ENCODE results near the gene PTPRJ. TPM values are rescaled to one million over a fixed set of nuclear protein-coding genes. Genes with fewer than 3 reads are reported as not detected.

PTPRJ gene
- total and polyA plus RNA-seq, 9 of the 15 experiments (the other 6 are each of a cell fraction or from before 2014, with no cell fraction given): 0.56 to 10.7 (median 4.8) TPM

GRCh38 chr11:48077251-48077650 lies 96.9 kb downstream of the PTPRJ start:
- H3K36me3 ChIP-seq (ENCODE audit: control insufficient read depth, insufficient read depth, low read length): no peaks in the 10 kb centered on the region; the same call in 2 of the 3 replicates
- H3K27me3 ChIP-seq (ENCODE audit: control insufficient read depth in 2 of 2, insufficient read depth in 2 of 2, low read length in 2 of 2): no peaks in the 10 kb centered on the region
- ChIA-PET CTCF (ENCODE audit: low intra/inter-chr PET ratio) (no interaction called here), POLR2A (no interaction called here)
- BruUV-seq (replicated peaks): no TSS peak
- ATAC-seq: no peak
- H3K4me3 ChIP-seq: no peak overlapping the region
- no peaks in the 10 kb centered on the region for H3K9me1 ChIP-seq (ENCODE audit: control insufficient read depth, insufficient read depth, low read length)
- WGBS (ENCODE audit: insufficient coverage, low coverage, missing lambda C conversion rate): 73% methylated on average over 6 of the region's 6 CpGs
- H2AFZ ChIP-seq (ENCODE audit: low read depth, low read length): no peak overlapping the region
- no peak overlapping the region for H3K4me2 ChIP-seq (ENCODE audit: insufficient read depth, low read length)
- no peaks in the 10 kb centered on the region for H3K79me2 ChIP-seq (ENCODE audit: control insufficient read depth, insufficient read depth, low read length)
- intact Hi-C loops (cut with micrococcal nuclease): no loop called here
- TF ChIP-seq CBX1 (IDR thresholded peaks at IDR 0.05; ENCODE audit: low read depth): no peak
- no peak for TF ChIP-seq DACH1 (IDR thresholded peaks at IDR 0.05; ENCODE audit: partially characterized antibody)
- TF ChIP-seq GABPB1 (CRISPR knock-in tag; IDR thresholded peaks at IDR 0.05): no peak
- TF ChIP-seq E2F4 (CRISPR knock-in tag; IDR thresholded peaks at IDR 0.05; ENCODE audit: low read depth): no peak
- TF ChIP-seq HBP1 (CRISPR knock-in tag; IDR thresholded peaks at IDR 0.05): no peak
- TF ChIP-seq ZNF431 (CRISPR knock-in tag; IDR thresholded peaks at IDR 0.05): no peak
- no peak for TF ChIP-seq ZNF785 (CRISPR knock-in tag; IDR thresholded peaks at IDR 0.05)
- no peak for TF ChIP-seq ZNF780A (CRISPR knock-in tag; IDR thresholded peaks at IDR 0.05)
- TF ChIP-seq ZNF707 (CRISPR knock-in tag; conservative IDR thresholded peaks at IDR 0.05): no peak
- TF ChIP-seq TAL1 (IDR thresholded peaks at IDR 0.05): no peak
- H3K9me3 ChIP-seq (replicated peaks; ENCODE audit: control insufficient read depth, insufficient read depth, low read depth, low read length): no peaks in the 10 kb centered on the region
- H3K27ac ChIP-seq (ENCODE audit: extremely low read depth, low read depth, low read length): no peak overlapping the region
- DNase-seq (ENCODE audit: extremely low read depth in 1 of 4, low spot score in 3 of 4): no peak
- in situ Hi-C loops (cut with MboI): no loop called here
- no peaks in the 10 kb centered on the region; a peak in 2 of 5 replicates for H3K4me1 ChIP-seq (replicated peaks in 1 of 2; ENCODE audit: control insufficient read depth in 2 of 2, insufficient read depth in 2 of 2, low read length in 2 of 2)
- no peak overlapping the region for H3K9ac ChIP-seq (ENCODE audit: insufficient read depth in 1 of 2, low read depth in 2 of 2, low read length in 2 of 2)
- H4K20me1 ChIP-seq (replicated peaks; ENCODE audit: control insufficient read depth, insufficient read depth, low read length): no peaks in the 10 kb centered on the region
- no peak for FAIRE-seq

All from K562 (cell line).